22Rv1 (cell line): ENCODE data around the gene CEACAM3.

Source experiments
- CTCF ChIP-seq: fragments of 450-650 bp; IDR thresholded peaks from 2 replicates; pipeline ENCODE4 v1.5.1; 2017; ENCODE audit warnings: mild to moderate bottlenecking
- ZFX ChIP-seq: fragments of 450-650 bp; IDR thresholded peaks from 2 replicates; pipeline ENCODE4 v1.6.1; 2017; ENCODE audit warnings: antibody characterized with exemption, borderline replicate concordance

GRCh38 chr19:41784743-41785142 lies 11.6 kb upstream of the CEACAM3 start:
- TF ChIP-seq CTCF: no peak
- TF ChIP-seq ZFX: no peak
